ENCODE results near the gene GORAB.

GORAB gene

DNA sequence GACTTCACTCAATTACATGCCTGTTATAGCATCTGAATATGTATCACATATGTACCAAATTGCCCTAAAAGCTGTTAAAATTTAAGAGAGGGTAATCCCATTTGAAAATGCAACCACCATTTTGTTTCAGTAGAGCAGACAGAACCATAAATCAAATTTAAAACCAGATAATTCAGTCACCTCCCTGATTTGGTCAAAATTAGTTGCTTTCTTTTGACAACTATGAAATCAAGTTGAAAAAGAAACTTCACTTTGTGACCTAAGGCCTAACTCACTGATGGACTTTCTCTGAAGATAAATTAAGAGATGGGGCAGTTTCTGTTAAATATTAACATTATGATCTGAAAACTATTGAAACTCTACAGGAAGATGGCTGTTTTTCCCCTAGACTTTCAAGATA is 6.7 kb downstream of the GORAB start:
- no peak for DNase-seq (ENCODE audit: low read depth)

DNA sequence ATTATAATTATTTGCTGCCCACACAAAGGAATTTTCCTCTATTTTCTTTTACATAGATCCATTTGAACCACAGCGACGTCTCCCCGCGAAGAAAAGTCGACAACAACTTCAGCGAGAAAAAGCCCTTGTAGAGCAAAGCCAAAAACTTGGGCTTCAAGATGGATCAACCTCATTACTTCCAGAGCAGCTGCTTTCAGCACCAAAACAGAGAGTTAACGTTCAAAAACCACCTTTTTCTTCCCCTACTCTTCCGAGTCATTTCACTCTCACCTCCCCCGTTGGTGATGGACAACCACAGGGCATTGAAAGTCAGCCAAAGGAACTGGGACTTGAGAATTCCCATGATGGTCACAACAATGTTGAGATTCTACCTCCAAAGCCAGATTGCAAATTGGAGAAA is 7.2 kb downstream of the GORAB start:
- no peak for DNase-seq (ENCODE audit: low read depth)

DNA sequence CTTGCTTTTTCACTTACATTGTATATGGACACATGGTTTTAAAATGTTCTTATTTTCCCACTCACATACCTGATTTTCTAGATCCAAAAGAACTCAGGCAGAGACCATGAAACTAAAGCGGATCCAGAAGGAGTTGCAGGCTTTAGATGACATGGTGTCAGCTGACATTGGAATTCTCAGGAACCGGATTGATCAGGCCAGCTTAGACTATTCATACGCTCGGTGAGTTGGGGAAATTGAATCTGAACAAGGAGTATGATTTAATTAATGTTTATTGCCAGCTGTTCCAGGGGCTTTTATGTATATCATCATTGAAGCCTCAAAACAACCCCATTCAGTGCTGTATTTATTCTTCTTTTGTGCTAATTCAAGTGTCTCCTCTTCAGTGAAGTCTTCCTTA is 12.7 kb downstream of the GORAB start:
- DNase-seq (ENCODE audit: low read depth), result no peak

DNA sequence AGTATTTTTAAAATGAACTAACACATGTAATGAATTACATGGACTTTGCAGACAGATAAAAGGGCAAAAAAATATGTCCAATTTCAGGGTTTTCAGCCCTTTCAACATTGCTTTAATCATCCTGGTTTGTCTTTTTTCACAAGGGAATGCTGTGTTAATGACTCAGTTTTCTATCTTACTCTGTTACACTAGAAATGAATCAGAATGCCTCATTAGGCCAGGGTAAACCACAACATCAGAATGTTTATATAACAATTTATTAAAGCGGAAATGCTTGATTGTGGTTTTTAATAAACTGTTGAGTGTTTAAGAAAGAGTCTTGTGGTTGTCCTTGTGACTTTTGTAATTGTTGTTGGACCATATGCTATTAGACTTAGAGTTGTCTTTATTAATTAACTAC is 13.5 kb downstream of the GORAB start:
- no peak for DNase-seq (ENCODE audit: low read depth)

DNA sequence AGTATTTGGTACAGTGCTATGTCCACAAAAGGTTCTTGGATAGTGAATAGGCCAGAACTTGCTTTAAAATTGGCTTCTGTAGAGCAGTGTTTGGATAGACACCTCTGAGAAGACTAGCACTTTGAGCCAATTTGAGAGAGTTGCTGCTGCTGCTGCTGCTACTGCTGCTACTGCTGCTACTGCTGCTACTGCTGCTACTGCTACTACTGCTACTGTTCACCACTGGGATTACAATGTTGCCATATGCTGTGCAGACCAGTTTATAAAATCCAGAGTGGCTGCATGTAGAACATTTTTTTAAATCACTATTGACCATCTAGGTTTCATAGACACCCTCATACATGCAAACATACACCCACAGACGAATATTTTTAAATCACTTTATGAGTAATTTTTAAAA is 15.3 kb downstream of the GORAB start:
- no peak for DNase-seq (ENCODE audit: low read depth)

DNA sequence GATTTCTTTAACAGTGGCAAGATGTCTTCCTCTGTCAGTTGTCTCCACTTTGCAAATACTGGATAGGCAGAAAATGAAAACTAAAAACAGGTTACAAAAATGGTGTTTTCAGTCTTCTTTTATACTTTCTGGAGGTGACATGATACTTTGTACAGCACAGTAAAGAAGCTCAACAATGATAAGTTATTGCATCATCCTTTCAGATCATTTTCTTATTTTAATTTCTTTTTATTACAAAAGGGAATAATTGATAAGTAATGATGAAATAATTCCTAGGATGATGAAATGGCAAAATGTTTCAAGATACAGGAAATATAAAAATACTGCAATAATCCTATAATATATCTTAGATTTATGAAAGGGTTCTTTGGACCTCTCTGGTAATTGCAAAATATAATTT is 16.5 kb downstream of the GORAB start:
- DNase-seq (ENCODE audit: low read depth), result no peak

DNA sequence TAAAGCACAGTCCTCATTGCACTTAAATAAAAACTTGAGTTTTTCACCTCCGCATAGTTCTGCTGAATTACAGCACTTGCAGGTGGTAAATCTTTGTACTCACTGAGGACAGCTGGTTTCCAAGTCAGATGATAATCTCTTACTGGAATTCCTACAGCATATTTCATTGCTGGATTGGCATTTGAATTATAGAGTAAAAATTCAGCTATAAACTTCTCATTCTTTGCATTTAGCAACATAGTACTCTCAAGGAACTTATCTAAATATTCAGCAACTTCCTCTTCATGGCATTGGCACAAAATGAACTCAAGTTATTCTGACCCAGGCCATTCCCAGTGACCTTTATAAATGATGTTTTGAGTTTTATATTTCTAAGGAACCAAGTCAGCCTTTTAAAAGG is 23.4 kb downstream of the GORAB start:
- no peak for DNase-seq (ENCODE audit: low read depth)

DNA sequence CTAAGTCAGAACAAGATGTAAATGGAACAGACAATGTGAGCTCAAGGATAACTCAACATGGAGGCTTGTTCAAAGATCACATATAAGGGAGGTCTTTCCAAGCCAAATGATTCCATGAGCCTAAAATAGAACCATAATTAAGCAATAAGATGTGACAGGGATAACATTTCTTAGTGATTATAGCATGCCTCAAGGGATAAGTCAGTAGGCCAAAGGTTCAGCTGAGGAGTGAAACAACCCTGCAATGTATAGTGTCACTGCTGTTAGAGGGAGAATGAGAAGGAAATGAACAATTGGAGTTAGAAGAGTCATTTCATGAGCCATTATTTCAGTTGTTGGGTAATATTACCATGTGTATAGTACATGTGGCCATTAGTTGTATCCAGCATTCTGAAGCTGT is 25.0 kb downstream of the GORAB start:
- DNase-seq (ENCODE audit: low read depth), result no peak

DNA sequence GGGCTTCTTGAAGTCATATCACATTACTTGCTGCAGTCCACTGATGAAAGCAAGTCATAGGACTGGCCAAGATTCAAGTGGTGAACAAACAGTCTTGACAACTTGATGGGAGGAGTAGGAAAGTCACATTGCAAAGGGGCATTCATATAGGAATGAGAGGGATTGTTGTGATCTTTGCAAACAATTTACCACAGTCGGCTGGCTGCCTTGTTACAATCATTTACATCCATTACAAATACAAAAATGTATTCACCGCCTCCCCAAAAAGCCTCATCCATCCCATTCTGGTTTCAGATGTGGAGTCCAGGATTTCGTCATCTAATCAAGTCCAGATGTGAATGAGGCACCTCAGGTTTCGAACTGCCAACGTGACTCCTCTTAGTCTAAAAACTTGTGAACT is 26.8 kb downstream of the GORAB start:
- no peak for DNase-seq (ENCODE audit: low read depth)

DNA sequence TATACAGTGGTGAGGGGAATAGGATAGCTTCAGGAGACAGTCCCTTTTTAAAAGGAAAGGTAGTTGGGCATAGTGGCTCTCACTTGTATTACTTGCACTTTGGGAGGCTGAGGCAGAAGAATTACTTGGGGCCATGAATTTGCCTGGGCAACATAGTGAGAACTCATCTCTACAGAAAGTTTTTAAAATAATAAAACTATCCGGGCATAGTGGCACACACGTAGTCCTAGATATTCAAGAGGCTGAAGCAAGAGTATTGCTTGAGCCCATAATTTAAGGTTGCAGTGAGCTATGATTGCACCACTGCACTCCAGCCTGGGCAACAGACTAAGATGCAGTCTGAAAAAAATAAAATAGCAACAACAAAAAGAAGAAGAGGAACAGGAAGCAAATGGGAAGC is 27.2 kb downstream of the GORAB start:
- DNase-seq (ENCODE audit: low read depth), result no peak

DNA sequence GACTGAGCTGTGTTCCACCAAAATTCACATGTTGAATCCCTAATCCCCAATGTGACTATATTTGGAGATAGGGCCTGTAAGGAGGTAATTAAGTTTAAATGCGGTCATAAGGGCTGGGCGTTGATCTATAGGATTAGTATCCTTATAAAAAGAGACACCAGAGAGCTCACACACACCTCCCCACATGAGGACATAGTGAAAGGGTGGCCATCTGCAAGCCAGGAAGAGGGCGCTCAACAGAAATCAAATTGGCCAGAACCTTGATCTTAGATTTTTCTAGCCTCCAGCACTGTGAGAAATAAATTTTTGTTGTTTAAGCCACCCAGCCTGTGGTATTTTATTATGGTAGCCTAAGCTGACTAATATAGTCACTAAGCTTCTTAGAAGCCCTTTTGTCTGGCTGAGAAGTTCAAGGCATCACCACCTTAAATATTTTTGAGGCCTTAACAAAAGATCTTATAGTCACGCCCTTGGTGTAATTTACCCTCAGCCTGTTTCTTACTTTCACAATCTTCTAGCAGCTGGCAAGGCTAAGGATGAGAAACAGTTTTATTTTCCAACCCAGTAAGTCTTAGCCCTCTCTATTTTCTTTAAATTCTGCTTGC is 28.8 kb downstream of the GORAB start:
- no peak for DNase-seq (ENCODE audit: low read depth)

DNA sequence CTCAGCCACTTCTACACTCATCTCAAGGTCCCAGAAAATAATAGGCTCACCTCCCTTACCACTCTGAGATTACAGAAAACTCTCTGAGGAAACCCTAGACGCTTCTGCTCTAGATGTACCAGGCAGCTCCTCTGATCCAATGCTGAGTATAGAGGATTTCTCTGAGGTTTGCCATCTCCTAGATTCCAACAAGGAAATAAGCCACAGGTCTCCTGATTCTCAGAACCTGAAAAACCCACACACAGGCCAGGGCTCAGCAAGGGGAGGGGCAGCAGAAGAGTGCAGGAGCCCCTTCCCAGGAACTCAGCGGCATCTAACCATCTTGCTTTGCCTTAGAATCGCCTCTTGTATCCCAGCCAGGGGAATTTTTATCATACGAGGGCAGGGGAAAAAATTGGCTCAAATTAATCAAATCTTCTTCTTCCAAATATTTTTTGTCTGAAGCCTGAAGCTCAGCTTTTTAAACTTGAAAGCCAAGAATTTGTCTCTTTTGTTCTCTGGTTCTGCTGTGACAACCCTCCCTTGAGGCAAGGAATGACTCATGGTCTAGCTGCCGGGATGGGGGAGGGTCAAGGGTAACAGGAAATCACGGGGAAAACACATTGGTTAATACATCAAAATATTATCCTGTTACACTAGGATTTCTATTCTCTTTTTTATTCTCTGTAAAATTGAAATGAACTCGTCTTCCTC is 30.8 kb downstream of the GORAB start:
- DNase-seq (ENCODE audit: low read depth), result no peak

DNA sequence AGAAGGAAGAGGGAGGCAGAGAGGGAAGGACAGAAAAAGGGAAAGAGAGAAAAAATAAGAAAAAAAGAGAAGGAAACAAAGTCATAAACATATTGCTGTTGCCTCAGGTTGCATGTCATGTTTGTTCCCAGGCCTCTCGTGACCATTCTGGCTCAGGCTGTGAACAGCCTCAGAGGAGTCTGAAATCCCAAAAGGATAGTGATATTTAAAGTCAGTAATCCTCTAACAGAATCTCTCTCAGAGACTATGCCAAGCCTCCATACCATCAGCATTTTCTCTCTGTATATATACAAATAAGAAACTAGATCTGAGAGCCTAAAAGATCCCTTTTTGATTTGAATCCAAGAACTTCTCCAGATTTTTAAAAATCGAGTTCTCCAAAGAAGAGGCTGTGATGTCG is 35.2 kb downstream of the GORAB start:
- no peak for DNase-seq (ENCODE audit: low read depth)

DNA sequence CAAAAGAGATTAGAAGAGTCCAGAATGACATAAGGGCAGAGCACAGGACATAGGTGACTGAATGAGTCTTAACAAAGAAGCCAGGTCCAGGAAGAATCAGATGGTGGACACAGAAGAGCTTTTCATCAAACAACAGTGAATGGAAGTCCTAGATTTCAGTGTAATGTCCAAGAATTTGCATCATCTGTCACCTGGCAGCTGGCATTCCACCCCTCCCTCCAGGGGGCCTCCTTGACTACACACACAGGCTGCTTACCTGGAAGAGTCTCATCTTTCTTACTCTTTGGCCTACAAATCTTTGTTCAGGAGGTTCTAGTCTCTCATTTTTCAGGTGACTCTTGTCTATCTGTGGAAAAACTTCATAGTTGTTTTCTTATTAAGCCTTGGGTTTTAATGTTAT is 36.2 kb downstream of the GORAB start:
- no peak for DNase-seq (ENCODE audit: low read depth)

DNA sequence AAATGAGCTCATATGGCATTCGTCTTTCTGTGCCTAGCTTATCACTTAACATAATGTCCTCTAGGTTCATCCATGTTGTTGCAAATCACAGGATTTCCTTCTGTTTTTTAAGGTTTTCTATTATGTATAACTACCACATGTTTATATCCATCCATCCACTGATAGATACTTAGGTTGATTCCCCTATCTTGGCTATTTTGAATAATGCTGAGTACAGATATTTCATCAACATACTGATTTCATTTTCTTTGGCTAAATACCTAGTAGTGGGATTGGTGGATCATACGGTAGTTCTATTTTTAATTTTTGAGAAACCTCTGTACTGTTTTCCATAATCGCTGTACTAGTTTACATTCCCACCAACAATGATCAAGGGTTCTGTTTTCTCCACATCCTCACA is 45.0 kb downstream of the GORAB start:
- DNase-seq (ENCODE audit: low read depth), result no peak

DNA sequence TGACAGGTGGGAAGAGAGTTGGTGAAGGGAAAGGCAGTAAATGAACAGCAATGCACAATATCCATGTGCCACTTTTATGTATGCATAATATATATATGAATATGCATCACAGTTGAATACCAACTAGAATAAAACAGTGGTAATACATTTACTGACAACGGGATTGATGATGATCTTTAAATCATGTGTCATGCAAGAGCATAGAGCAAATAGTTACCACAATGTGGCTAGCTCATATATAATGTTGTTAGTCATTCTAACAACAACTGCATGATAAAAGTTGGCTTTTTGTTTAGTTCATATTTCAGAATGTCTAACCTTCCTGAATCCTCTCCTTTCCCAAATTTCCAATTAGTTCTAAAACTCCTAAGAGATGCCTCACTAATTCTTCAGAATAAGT is 46.4 kb downstream of the GORAB start:
- no peak for DNase-seq (ENCODE audit: low read depth)

DNA sequence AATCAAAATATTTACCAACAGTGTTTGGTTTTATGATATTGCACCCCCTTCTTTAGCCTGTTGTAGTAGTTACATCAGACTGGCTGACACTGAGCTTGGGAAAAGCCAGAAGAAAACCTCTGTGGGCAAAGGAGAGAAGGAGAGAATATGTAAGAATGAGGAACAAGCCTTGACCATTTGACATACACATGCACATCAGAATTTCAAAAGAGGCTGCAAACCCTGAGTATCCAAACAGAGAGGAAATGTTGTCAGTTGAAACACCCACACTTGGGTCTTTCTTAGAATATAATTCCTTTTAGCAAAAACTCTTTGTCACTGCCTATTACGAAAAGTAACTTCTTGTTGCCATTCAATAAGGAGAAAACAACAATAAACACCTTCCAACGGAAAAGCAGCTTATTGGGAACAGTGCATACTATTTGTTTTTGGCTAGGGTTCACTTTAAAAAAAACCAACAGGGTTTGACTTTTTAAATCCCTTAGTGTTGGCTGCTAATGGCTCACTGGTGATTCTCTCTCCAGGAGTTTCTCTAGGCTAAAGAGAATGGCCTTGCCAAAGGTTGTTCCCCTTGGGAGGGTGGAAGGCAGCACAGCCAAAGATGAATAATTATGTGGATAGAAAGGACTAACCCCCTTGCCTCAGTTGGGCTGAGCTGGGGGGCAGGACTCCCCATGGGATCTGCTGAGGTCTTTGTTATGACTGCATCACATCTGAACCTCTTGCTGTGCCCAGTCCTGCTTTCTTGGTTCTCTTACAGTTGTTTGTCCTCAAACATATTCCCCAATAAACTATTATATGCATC is 48.9 kb downstream of the GORAB start:
- DNase-seq (ENCODE audit: low read depth), result no peak

DNA sequence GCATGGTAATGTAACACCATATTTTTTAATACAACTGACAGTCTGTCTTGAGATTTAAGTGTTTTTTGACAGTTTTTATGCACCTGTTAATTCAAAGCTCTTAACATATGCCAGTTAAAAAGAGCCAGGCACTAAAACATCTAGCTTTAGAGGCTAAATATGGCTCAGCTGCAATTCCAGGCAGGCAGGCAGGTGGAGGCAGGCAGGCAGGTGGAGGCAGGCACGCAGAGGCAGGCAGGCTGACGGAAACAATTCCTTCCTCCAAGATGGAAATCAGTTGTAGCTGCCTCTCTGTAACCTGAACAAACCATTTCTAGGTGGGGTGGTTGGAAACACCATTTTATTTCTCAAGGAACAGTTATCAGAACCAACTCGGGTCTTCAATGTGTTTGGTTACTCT is 51.2 kb downstream of the GORAB start:
- no peak for DNase-seq (ENCODE audit: low read depth)

DNA sequence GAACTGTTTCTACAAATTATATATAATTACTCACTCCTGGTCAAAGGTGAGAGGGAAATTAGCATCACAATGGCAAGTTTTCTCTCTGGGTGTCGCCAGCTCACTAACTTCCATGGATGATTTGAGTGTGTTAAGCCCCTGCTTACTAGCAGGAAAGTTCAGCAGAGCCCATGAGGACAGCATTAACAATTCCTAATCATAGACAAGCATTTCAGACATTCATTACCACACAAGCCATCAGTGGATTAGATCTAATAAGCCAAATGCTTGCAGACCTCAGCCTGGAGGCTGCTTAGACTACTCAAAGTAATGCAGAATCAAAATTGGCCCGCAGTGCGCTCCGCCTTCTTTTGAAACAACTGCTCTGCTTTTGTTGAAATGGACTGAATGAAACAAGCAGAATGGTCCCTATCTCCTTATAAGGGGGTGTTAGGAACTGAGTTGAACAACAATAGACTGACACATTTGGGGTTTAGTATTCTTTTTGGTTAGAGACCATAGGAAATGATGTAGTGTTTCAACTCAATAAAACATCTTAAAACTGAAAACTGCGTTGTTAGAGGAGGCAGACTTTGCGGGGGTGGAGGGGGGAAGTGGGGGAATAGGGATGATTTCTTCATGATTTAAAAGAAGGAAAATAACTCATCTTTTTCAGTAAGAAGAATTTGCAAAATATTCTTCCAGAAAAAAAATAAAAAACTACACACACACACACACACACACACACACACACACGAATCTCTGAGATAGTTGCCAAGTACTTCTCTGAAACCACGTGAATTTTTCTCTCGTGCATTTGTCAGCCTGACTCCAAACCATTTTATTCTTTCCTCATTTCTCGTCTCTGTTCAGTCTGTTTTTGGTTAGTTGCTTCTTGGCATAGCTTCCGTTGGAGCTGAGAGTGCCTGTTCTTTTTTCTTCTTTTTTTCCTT is 54.6 kb downstream of the GORAB start:
- no peak for DNase-seq (ENCODE audit: low read depth)

DNA sequence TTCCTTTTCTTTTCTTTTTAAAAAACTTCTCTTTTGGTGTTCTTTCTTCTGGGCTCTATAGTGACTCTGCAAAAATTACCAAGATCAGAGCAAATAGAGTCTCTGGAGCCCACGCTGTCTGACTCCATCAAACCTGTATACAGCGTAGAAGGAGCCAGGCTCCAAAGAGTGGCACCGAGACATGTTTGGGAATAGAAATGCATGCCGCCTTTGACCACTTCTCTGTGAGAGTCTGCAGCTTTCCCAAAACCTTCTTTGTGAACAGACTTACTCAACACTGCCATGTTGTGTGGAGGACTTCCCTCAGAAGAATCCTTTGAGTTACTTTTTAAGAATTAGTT is 55.3 kb downstream of the GORAB start:
- DNase-seq (ENCODE audit: low read depth), result no peak

DNA sequence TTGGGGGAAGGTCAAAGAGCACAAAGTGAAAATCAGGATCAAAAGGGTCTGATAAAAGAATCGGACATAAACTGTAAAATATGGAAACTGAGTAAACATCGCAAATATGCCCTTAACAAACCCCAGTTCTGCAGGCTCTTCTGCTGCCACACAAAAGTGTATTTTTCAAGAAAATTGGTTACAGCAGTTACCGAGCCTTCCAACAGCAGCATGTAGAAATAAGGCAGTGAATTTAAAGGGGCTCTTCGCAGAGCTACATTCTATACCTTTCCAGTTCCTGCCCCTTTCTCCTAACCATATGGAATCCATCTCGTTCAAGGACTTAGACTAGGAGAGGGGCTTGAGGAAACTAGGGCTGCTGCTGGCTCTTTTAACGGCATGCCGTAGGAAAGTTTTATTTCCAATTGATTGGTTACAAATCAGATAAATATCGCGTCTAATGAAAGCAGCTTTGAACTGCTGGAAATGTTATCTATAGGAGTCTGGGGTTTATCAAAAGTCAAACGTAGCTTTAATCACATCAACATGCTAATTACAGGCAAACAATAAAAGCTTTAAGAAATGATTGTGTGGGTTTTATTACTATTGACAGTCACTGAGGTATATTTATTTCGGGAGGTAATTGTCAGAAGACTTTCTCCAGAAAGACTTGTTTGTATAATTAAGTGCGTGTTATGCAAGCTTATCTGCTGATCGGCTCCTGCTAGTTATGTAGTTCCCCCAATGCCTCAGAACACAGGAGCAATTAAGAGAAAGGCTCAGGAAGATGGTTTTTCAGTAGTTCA is 59.1 kb downstream of the GORAB start:
- DNase-seq (ENCODE audit: low read depth), result no peak

Measured in T-helper 22 cell (primary cell).